Spleen (tissue), 11 donors: ENCODE results near the gene NSL1. TPM values are rescaled to one million over a fixed set of nuclear protein-coding genes. Genes with fewer than 3 reads are reported as not detected.

Source experiments
- DNase-seq: peaks from one replicate; pipeline ENCODE4 v3.0.0-alpha.2; 2020
- H3K27ac ChIP-seq, 8 donors: fragments of 200-600 bp; sonication (generic) in 7 of 8; 1 replicate in 4 of 8; 2 replicates in 4 of 8; pipeline versions ENCODE4 v1.5.0 to v1.8.0; 2016 to 2021; ENCODE audit warnings: inconsistent platforms in 4 of 8, mild to moderate bottlenecking in 4 of 8, moderate library complexity in 1 of 8
- H3K27me3 ChIP-seq, 7 donors: fragments of 200-600 bp; sonication (generic) in 6 of 7; replicated peaks in 1 of 7; 1 replicate in 4 of 7; 2 replicates in 3 of 7; pipeline versions ENCODE4 v1.5.0 to v1.8.0; 2016 to 2021; ENCODE audit warnings: inconsistent platforms in 3 of 7, mild to moderate bottlenecking in 1 of 7
- H3K36me3 ChIP-seq, 6 donors: fragments of 200-600 bp; sonication (generic) in 5 of 6; 1 replicate in 4 of 6; 2 replicates in 2 of 6; pipeline versions ENCODE4 v1.5.0 to v1.8.0; 2016 to 2021; ENCODE audit warnings: inconsistent platforms in 2 of 6
- H3K4me1 ChIP-seq, 6 donors: fragments of 200-600 bp; sonication (generic) in 5 of 6; 1 replicate in 3 of 6; 2 replicates in 3 of 6; pipeline versions ENCODE4 v1.5.0 to v1.8.0; 2016 to 2021; ENCODE audit warnings: inconsistent platforms in 3 of 6
- H3K4me3 ChIP-seq, 8 donors: fragments of 200-600 bp; sonication (generic) in 7 of 8; 1 replicate in 4 of 8; 2 replicates in 4 of 8; pipeline versions ENCODE4 v1.5.0 to v1.8.0; 2016 to 2021; ENCODE audit warnings: inconsistent platforms in 4 of 8, mild to moderate bottlenecking in 4 of 8, moderate library complexity in 2 of 8
- H3K9me3 ChIP-seq, 8 donors: fragments of 200-600 bp; sonication (generic) in 7 of 8; 1 replicate in 4 of 8; 2 replicates in 4 of 8; pipeline versions ENCODE4 v1.5.0 to v1.8.0; 2016 to 2021; ENCODE audit warnings: inconsistent platforms in 4 of 8
- CTCF ChIP-seq, 11 experiments: fragments of 200-600 bp in 7 of 11; fragments of 450-650 bp in 4 of 11; sonication (generic) in 4 of 11; IDR thresholded peaks in 8 of 11; conservative IDR thresholded peaks in 3 of 11; 1 replicate in 7 of 11; 2 replicates in 4 of 11; pipeline versions ENCODE4 v1.4.0 to v1.8.0; 2016 to 2021; ENCODE audit warnings: antibody characterized with exemption in 11 of 11, inconsistent platforms in 4 of 11, mild to moderate bottlenecking in 1 of 11
- POLR2A ChIP-seq, 3 donors: fragments of 450-650 bp; IDR thresholded peaks; one replicate each; pipeline ENCODE4 v1.5.1; 2017; ENCODE audit warnings: antibody characterized with exemption in 3 of 3, mild to moderate bottlenecking in 1 of 3
- POLR2AphosphoS5 ChIP-seq, 3 donors: sonication (generic); formaldehyde crosslinking; IDR thresholded peaks; one replicate each; pipeline ENCODE4 v1.5.1; 2017; ENCODE audit warnings: antibody characterized with exemption in 3 of 3
- WGBS, 5 donors: extraction: QIAGEN DNeasy Blood & Tissue Kit in 3 of 5; methylation state at CpG; one replicate each; pipeline versions ENCODE4 v1.1.5 to v1.1.7; 2013 to 2018; 5-methylcytosine and 5-hydroxymethylcytosine counted together
- intact Hi-C: fragments of 100-400 bp; cut with DNase I; formaldehyde crosslinking; loops from one replicate; pipeline ENCODE4 v1.15.0; 2023; ENCODE audit warnings: low total_unique reads
- polyA plus RNA-seq, 3 donors: library from polyadenylated mRNA; stranded (reverse); fragments of 200-250 nt; gene quantifications; one replicate each; pipeline ENCODE4 v1.2.1, GENCODE V29; 2013
- total RNA-seq, 7 donors: library from RNA; depleted of rRNA in 3 of 7; stranded (reverse); fragments of >200 nt in 3 of 7; fragmentation: NEBNext Ultra II Directional in 4 of 7; extraction: Animal tissue kit (Norgen Biotek cat#: 25700) in 4 of 7; gene quantifications; one replicate each; pipeline versions ENCODE4 v1.1.0 to v1.2.1, GENCODE V29; 2016 to 2021
- donor health status: healthy with polysubstance abuse.
- donor health status: DM: no; HTN: no; CAD: no; lungs with moderate emphysema.
- donor health status: DM: no; HTN: no; CAD: no.
- donor health status: Bipolar disorder and iron deficiency.
- donor health status: healthy.
- donor health status: DM: no; HTN: no; CAD: no.
- donor health status: DM: yes; HTN: yes; CAD: no.

Gene NSL1
- total and polyA plus RNA-seq, 10 donors = 16.4 to 92.3 (median 38.2) TPM

GRCh38 chr1:212827831-212828278 lies 36.3 kb upstream of the NSL1 start:
- intact Hi-C loops = no loop called here
- Histone ChIP-seq H3K4me1 (peaks cover 0 to 7% (median 2%) of the 10 kb centered on the region in 6 donors), H3K27ac (no peak overlapping the region), H3K9me3 (peaks cover 0 to 27% (median 21%) of the 10 kb centered on the region in 8 donors), H3K27me3 (no peaks in the 10 kb centered on the region), H3K36me3 (no peaks in the 10 kb centered on the region), H3K4me3 (no peak overlapping the region)
- DNase-seq = no peak
- TF ChIP-seq POLR2AphosphoS5 (IDR thresholded peaks at IDR 0.05) (no peak), POLR2A (IDR thresholded peaks at IDR 0.05) (no peak), CTCF (IDR thresholded peaks at IDR 0.05 in 8 of 11, conservative IDR thresholded peaks at IDR 0.05 in 3 of 11) (no peak)
- WGBS, 5 donors = 91 to 95% (median 93%) methylated on average over 5 of the region's 5 CpGs

- intact Hi-C loops = no loop called here
These were observed 35.7 kb upstream of the NSL1 start for GRCh38 chr1:212827171-212827776.

GRCh38 chr1:212825798-212826452 lies 34.3 kb upstream of the NSL1 start:
- no peaks in the 10 kb centered on the region for H3K36me3 ChIP-seq
- no peaks in the 10 kb centered on the region for H3K27me3 ChIP-seq
- DNase-seq = no peak
- no peak overlapping the region for H3K27ac ChIP-seq
- H3K4me1 ChIP-seq = peaks cover 0 to 2% (median 0%) of the 10 kb centered on the region in 6 donors
- TF ChIP-seq POLR2AphosphoS5 (IDR thresholded peaks at IDR 0.05) (no peak), CTCF (IDR thresholded peaks at IDR 0.05 in 8 of 11, conservative IDR thresholded peaks at IDR 0.05 in 3 of 11) (no peak), POLR2A (IDR thresholded peaks at IDR 0.05) (no peak)
- 94 to 99% (median 95%) methylated on average over 6 of the region's 6 CpGs for WGBS, 5 donors
- peaks cover 0 to 27% (median 21%) of the 10 kb centered on the region in 8 donors for H3K9me3 ChIP-seq
- H3K4me3 ChIP-seq = no peak overlapping the region
- intact Hi-C loops = no loop called here

More at GRCh38 chr1:212827171-212827776, 35.7 kb upstream of the NSL1 start:
- no peaks in the 10 kb centered on the region for H3K27me3 ChIP-seq
- H3K4me3 ChIP-seq = no peak overlapping the region
- no peak for TF ChIP-seq POLR2A (IDR thresholded peaks at IDR 0.05)
- TF ChIP-seq POLR2AphosphoS5 (IDR thresholded peaks at IDR 0.05) = no peak
- TF ChIP-seq CTCF (IDR thresholded peaks at IDR 0.05 in 8 of 11, conservative IDR thresholded peaks at IDR 0.05 in 3 of 11) = no peak
- peaks cover 0 to 7% (median 2%) of the 10 kb centered on the region in 6 donors for H3K4me1 ChIP-seq
- DNase-seq = no peak
- peaks cover 0 to 27% (median 21%) of the 10 kb centered on the region in 8 donors for H3K9me3 ChIP-seq
- 95 to 98% (median 98%) methylated on average over 4 of the region's 4 CpGs for WGBS, 5 donors
- H3K27ac ChIP-seq = no peak overlapping the region
- no peaks in the 10 kb centered on the region for H3K36me3 ChIP-seq

GRCh38 chr1:212824201-212824600 lies 32.6 kb upstream of the NSL1 start:
- Histone ChIP-seq H3K36me3 (no peaks in the 10 kb centered on the region), H3K4me3 (no peak overlapping the region), H3K4me1 (peaks cover 3 to 19% (median 14%) of the 10 kb centered on the region in 6 donors), H3K9me3 (peaks cover 0 to 27% (median 21%) of the 10 kb centered on the region in 8 donors), H3K27ac (no peak overlapping the region), H3K27me3 (no peaks in the 10 kb centered on the region)
- intact Hi-C loops = no loop called here
- 91 to 97% (median 96%) methylated on average over 8 to 16 of the region's 16 CpGs for WGBS, 5 donors
- TF ChIP-seq POLR2A (IDR thresholded peaks at IDR 0.05) = no peak
- no peak for TF ChIP-seq POLR2AphosphoS5 (IDR thresholded peaks at IDR 0.05)
- no peak for TF ChIP-seq CTCF (IDR thresholded peaks at IDR 0.05 in 8 of 11, conservative IDR thresholded peaks at IDR 0.05 in 3 of 11)
- no peak for DNase-seq
